DND-41 (cell line): Measurements from ENCODE around the gene MATK.

Experiments
- ATAC-seq: fragments of 200-7000 bp; cut with Tn5 transposase; 3 replicates; pipeline ENCODE4 v1.9.1; 2021; ENCODE audit warnings: low read depth; ENCODE audit not compliant: insufficient read depth
- DNase-seq: peaks from one replicate; pipeline ENCODE4 v3.0.0-alpha.2; 2020
- H2AFZ ChIP-seq: 2 replicates; pipeline ENCODE4 v1.6.0; 2012; ENCODE audit warnings: low read depth, low read length
- H3K27ac ChIP-seq: 2 replicates; pipeline ENCODE4 v1.5.1; 2012; ENCODE audit warnings: low read length, inconsistent platforms
- H3K27me3 ChIP-seq: fragments of 200-600 bp; sonication (generic); 2 replicates; pipeline ENCODE4 v1.6.0; 2012; ENCODE audit warnings: low read length, mild to moderate bottlenecking, inconsistent platforms; ENCODE audit not compliant: insufficient read depth, poor library complexity
- H3K36me3 ChIP-seq: 2 replicates; pipeline ENCODE4 v1.5.1; 2012; ENCODE audit warnings: low read length, inconsistent platforms; ENCODE audit not compliant: insufficient read depth
- H3K4me1 ChIP-seq: 2 replicates; pipeline ENCODE4 v1.5.1; 2012; ENCODE audit warnings: mild to moderate bottlenecking, low read length; ENCODE audit not compliant: insufficient read depth
- H3K4me2 ChIP-seq: 2 replicates; pipeline ENCODE4 v1.6.0; 2012; ENCODE audit warnings: mild to moderate bottlenecking, moderate library complexity, low read length, inconsistent platforms; ENCODE audit not compliant: insufficient read depth
- H3K4me3 ChIP-seq, 2 experiments: fragments of 200-600 bp in 1 of 2; shearing (Covaris generic) in 1 of 2; 2 replicates each; pipeline ENCODE4 v1.5.1; 2012 to 2016; ENCODE audit warnings: inconsistent platforms in 2 of 2, low read length in 2 of 2, mild to moderate bottlenecking in 2 of 2, low read depth in 1 of 2, moderate library complexity in 1 of 2
- H3K79me2 ChIP-seq: 2 replicates; pipeline ENCODE4 v1.6.0; 2012; ENCODE audit warnings: low read length, inconsistent platforms; ENCODE audit not compliant: insufficient read depth
- H3K9ac ChIP-seq: 2 replicates; pipeline ENCODE4 v1.6.0; 2012; ENCODE audit warnings: low read depth, mild to moderate bottlenecking, inconsistent platforms, low read length, moderate library complexity
- H3K9me3 ChIP-seq: 2 replicates; pipeline ENCODE4 v1.5.1; 2012; ENCODE audit warnings: low read length, moderate library complexity, mild to moderate bottlenecking, inconsistent platforms; ENCODE audit not compliant: insufficient read depth, severe bottlenecking
- H4K20me1 ChIP-seq: 2 replicates; pipeline ENCODE4 v1.6.0; 2012; ENCODE audit warnings: low read length; ENCODE audit not compliant: insufficient read depth
- CTCF ChIP-seq: IDR thresholded peaks from 2 replicates; pipeline ENCODE4 v1.5.1; 2012; ENCODE audit warnings: borderline replicate concordance, low read length, moderate library complexity, mild to moderate bottlenecking; ENCODE audit not compliant: poor library complexity, severe bottlenecking; ENCODE audit errors: extremely low read depth
- EZH2 ChIP-seq: IDR thresholded peaks from 3 replicates; pipeline ENCODE4 v1.6.1; 2012; ENCODE audit warnings: borderline replicate concordance, low read depth, mild to moderate bottlenecking, moderate library complexity, low read length, inconsistent platforms; ENCODE audit not compliant: severe bottlenecking

The MATK gene

GRCh38 chr19:3830621-3831589 lies 44.7 kb upstream of the MATK start:
- H3K9ac ChIP-seq = no peak overlapping the region
- TF ChIP-seq CTCF = no peak
- TF ChIP-seq EZH2 = no peak
- no peak for DNase-seq
- no peaks in the 10 kb centered on the region for H4K20me1 ChIP-seq
- no peaks in the 10 kb centered on the region for H3K9me3 ChIP-seq
- no peak overlapping the region for H3K4me3 ChIP-seq
- H3K27ac ChIP-seq = no peak overlapping the region
- no peak overlapping the region for H3K4me2 ChIP-seq
- no peaks in the 10 kb centered on the region for H3K4me1 ChIP-seq
- no peak for ATAC-seq
- H3K36me3 ChIP-seq = no peaks in the 10 kb centered on the region
- H3K27me3 ChIP-seq = no peaks in the 10 kb centered on the region
- H3K79me2 ChIP-seq = no peaks in the 10 kb centered on the region
- no peak overlapping the region for H2AFZ ChIP-seq

GRCh38 chr19:3827306-3827705 lies 41.1 kb upstream of the MATK start:
- H3K27ac ChIP-seq = no peak overlapping the region
- ATAC-seq (no peak), DNase-seq (no peak)
- H3K4me2 ChIP-seq = no peak overlapping the region
- TF ChIP-seq EZH2 = no peak
- no peak for TF ChIP-seq CTCF
- H3K4me1 ChIP-seq = no peaks in the 10 kb centered on the region
- H3K4me3 ChIP-seq = no peak overlapping the region
- no peaks in the 10 kb centered on the region for H3K27me3 ChIP-seq
- H2AFZ ChIP-seq = no peak overlapping the region
- H4K20me1 ChIP-seq = no peaks in the 10 kb centered on the region
- no peaks in the 10 kb centered on the region for H3K36me3 ChIP-seq
- no peaks in the 10 kb centered on the region for H3K79me2 ChIP-seq
- no peaks in the 10 kb centered on the region for H3K9me3 ChIP-seq
- H3K9ac ChIP-seq = no peak overlapping the region

GRCh38 chr19:3826163-3826562 lies 40.0 kb upstream of the MATK start:
- Histone ChIP-seq H3K27me3 (no peaks in the 10 kb centered on the region), H3K36me3 (no peaks in the 10 kb centered on the region), H3K9ac (no peak overlapping the region), H4K20me1 (no peaks in the 10 kb centered on the region), H3K4me2 (no peak overlapping the region), H3K4me1 (peaks cover 6% of the 10 kb centered on the region), H3K79me2 (no peaks in the 10 kb centered on the region), H3K9me3 (no peaks in the 10 kb centered on the region), H3K27ac (no peak overlapping the region), H2AFZ (no peak overlapping the region), H3K4me3 (no peak overlapping the region)
- no peak for TF ChIP-seq EZH2
- TF ChIP-seq CTCF = no peak
- DNase-seq (no peak), ATAC-seq (no peak)
